CD4-positive, alpha-beta T cell treated with Interleukin-15 for 1 hour (primary cell): ENCODE results near the gene GNAQ.

ENCODE experiments used
- DNase-seq: peaks from one replicate; pipeline ENCODE4 v3.0.0-alpha.2; 2020

The GNAQ gene

DNA sequence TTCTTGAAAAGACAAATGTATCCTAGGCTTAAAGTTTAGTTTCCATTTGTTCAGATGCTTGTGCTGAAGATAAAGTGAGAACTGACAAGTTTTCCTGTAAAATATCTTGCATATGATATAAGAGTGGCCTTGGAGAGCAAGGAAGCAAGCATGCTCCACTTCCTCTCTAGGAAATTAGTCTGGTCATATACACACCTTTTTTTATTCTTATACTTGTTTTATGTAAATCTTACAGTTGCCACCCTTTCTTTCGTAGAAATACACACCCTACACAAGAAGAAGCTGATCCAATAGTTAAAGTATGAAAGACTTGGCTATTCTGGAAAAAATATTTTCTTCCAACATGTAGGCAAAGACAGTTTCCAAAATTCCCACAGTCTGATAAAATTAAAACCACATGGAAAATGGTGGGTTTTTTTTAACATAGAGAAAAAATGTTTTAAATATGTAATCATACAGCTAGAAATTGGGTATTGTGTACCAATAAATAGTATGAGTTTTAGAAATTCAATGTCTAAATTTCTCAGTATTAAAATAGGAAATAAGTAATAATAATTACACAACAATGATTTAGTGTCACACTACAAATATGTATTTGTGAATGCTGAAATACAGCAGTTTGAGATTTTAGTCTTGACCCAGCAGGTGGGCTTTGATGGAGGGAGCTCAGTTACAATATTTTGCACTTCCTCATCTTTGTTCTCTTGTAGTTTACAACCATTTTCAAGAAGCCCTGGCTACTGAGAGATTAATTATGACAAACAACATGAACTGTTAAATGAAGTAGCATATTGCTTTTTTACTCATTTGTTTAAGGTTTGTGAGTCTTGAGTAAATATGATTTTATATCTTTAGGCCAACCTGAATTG, 197.8 kb downstream of the GNAQ start:
- DNase-seq: no peak

GRCh38 chr9:77832639-77833038, 199.0 kb downstream of the GNAQ start:
- no peak for DNase-seq

- DNase-seq: no peak
Measured at GRCh38 chr9:77831781-77832180, 199.8 kb downstream of the GNAQ start.

- DNase-seq: no peak
Measured at GRCh38 chr9:77830618-77831285, 200.9 kb downstream of the GNAQ start.

DNA sequence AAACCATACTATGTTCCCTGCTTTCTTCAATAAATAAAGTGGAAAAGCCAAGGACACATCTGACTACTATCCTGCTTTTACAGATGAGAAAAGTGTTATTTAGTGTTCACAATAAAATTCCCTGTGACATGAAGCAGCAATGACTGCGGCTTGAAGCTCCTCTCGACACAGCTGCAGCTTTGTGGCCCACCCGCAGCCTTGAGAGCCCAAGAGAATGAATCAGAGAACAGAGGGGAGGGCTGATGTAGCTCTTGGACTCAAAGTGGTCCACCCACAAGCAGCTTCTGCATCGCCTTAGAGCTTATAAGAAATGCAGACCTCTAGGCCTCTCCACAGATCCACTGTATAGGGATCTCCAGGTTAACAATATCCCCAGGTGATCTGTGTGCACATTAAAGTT, 202.2 kb downstream of the GNAQ start:
- DNase-seq: no peak

DNA sequence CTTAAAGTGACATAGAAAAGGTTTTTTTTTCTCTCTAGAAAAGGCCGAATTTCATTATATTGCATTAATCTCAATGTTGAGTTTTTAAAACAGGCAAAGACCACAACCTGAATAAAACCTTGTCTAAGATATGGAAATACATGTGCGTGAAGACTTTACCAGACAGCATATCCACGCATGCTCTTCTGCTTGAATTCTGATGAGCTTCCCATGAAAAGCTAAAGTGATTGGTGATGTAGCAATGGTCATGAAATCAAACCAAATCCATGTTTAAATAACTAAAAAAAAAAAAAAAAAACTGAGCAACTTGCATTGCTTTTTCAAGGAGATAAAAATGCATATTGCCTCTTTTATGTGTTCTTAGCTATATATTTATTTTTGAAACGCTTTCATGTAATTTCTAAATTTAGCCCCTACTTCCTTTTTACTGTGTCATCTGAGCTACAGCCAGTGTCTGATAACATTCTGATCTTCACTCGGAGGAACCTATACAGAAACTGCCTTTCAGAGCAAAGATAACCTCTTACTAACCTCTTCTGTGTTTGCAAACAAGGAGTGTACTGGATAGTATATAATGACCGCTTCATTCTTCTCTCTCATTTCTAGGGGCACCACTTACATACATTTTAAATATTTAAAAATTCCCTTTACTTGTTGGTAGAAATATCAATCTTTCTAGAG, 204.4 kb downstream of the GNAQ start:
- DNase-seq: no peak

DNA sequence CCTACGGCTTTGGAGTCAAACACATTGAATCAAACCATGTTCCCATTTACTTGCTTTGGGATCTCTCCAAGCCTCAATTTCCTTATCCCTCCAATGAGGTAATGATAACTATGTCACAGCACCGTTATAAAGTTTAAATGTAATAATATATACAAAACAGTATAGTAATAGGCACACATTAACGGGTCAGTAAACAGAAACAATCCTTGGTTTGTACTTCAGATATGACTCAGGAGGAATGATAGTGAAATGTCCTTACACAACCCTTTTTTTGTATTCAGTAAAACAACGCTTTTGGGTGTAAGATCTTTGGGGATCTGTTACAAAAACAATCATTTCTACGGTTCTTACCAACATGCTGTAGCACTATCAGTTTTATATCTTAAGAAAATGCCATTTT, 205.0 kb downstream of the GNAQ start:
- no peak for DNase-seq

- DNase-seq: no peak
Measured at GRCh38 chr9:77826116-77826515, 205.5 kb downstream of the GNAQ start.

- DNase-seq: no peak
Measured at GRCh38 chr9:77825361-77825760, 206.2 kb downstream of the GNAQ start.

- DNase-seq: no peak
Measured at GRCh38 chr9:77820293-77820954, 211.2 kb downstream of the GNAQ start.

- DNase-seq: no peak
Measured at GRCh38 chr9:77819657-77820056, 212.0 kb downstream of the GNAQ start.

GRCh38 chr9:77817590-77818311, 213.9 kb downstream of the GNAQ start:
- DNase-seq: no peak

GRCh38 chr9:77816641-77817341, 214.8 kb downstream of the GNAQ start:
- no peak for DNase-seq

DNA sequence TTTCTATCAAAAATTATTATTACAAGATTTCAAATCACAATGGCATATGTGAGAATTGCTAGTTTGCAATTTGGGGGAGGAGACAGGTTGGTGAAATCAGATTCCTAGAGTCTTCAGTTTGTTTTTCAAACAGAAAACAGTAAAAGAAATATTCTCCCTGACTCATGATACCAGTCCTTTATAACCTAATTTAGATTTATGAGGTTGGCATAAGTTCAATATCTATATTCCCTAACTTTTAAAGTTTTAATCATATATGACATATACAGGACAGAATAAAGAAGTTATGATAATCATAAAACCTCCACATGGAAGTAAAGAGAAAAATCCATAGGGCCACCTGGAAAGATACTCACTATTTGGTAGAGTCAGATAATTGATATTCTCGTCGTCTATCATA, 216.4 kb downstream of the GNAQ start:
- no peak for DNase-seq

DNA sequence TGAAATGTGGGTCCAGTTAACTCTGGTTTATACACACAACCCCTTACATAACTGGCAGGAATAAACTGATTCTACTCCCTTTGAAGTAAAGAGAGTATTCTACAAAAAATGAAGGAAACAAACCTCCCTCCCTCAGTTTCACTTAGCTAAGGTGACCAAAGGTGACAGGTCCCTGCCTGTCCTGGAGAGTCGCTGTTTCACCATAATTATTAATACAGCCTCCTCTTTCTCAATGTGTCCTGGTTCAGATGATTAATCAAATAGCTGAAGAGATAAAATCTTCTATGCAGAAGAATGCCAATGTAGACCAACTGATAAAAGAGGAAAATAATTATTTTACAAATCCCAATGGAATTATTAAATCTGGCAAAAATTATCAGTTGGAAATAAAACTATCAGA, 219.8 kb downstream of the GNAQ start:
- no peak for DNase-seq

DNA sequence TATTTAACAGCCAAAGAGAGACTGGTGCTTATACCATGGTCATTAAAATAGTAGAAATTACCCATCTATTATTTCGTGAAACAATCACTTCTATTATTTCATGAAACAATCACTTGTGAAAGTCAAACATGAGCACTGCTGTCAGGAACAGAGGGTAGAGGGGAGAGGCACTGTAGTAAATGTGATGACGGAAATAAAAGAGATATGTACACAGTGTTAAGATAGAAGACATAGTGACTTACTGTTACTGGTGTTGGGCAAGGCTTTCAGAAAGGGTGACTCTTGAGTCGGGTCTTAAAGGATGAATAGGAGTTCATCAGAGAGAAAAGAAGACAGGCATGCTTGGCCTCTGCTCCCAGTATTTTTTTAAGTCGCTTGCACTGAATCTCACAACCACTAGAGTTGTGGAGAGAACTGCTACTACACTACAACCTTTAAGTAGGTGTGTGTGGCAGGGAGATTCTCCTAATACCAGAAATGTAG, 220.9 kb downstream of the GNAQ start:
- DNase-seq: no peak

GRCh38 chr9:77810047-77810446, 221.6 kb downstream of the GNAQ start:
- DNase-seq: no peak

GRCh38 chr9:77809552-77809951, 222.1 kb downstream of the GNAQ start:
- DNase-seq: no peak

DNA sequence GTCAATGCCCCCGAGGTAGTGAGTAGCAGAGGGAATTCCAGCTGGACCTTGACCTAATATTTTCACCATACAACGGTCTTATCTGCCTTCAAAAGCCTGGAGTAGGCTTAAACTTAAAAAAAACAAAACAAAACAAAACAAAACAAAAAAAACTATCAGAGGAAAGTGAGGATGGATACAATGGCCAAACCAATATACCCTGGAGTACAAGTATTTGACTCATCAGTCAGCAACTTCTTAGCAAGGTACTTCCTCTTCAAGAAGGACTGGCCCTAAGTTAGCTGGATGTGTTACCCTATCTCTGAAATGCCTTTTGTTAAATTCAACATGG, 222.9 kb downstream of the GNAQ start:
- DNase-seq: no peak

DNA sequence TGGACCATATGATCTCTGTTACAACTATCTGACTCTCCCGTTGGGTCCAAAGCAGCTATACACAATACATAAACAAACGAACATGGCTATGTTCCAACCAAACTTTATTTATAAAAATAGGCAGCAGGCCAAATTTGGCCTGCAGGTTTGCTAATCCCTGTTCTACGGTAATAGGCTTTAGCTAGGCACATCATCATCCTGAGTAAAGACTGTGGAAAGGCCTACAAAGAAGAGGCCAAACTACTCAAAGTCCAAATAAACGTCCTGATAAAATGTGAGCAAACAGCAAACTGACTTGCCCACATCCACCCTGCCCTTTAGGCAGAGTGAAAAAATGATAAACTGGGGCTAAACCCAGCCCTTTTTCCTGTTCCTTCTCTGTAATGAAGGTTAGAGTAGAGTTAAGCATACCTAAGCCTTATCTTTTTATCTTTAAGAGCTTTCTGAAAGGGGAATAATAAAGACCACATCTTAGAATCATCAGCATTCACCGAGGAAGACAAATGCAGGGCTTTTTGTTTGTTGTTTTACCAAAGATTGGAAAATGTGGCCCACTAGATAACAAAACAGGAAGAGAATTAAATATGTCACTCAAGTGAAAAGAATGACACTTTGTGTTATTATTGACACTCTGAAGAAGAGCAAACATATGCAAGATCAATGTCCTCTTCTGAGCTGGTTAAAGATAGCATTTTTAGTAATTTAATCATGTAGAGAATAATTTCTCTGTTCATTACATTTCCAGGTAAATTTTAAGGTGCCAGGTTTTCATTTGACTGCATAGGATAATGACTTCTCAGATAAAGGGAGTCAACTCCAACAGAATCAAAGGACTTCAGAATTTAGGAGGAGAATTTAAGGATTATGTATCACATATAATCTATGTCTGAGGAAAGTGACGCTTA, 223.5 kb downstream of the GNAQ start:
- no peak for DNase-seq

DNA sequence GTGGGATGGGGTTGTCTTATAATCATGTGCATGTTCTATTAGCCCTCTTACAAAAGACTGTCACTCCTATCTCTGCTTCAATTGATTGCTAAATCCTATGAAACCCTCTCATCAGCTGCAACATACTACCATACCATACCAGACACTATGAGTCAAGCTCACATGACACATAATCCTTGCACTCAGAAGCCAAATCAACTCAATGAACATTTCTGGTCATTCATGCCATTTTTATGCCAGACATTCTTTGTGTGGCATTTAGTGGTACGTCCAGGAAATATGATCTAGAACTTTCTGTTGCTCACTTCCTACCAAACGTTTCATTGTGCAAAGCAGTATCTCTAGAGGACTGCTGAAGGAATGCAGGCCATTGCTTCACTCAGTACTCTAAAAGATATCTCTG, 224.3 kb downstream of the GNAQ start:
- DNase-seq: no peak
